Activated T-helper 1 cell treated with Interleukin-2 at 50 U/mL for 16 hours (primary cell): ENCODE results near the gene SBF2.

Experiments used
- DNase-seq: peaks from one replicate; pipeline ENCODE4 v3.0.0-alpha.2; 2020; ENCODE audit warnings: low read depth

The SBF2 gene

GRCh38 chr11:10317776-10318526, 23.9 kb upstream of the SBF2 start:
- no peak for DNase-seq

GRCh38 chr11:10317151-10317755, 23.2 kb upstream of the SBF2 start:
- DNase-seq = no peak

DNA sequence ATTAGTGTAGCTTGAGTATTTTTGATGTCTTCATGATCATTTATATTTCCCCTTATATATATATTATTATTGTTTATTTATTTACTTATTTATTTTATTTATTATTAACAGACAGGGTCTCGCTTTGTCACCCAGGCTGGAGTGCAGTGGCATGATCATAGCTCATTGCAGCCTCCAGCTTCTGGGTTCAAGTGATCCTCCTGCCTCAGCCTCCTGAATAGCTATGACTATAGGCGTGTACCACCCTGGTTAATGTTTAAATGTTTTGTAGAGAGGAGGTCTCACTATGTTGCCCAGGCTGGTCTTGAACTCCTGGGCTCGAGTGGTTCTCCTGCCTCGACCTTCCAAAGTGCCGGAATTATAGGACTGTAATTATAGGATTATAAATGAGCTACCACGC, 21.1 kb upstream of the SBF2 start:
- DNase-seq = no peak

DNA sequence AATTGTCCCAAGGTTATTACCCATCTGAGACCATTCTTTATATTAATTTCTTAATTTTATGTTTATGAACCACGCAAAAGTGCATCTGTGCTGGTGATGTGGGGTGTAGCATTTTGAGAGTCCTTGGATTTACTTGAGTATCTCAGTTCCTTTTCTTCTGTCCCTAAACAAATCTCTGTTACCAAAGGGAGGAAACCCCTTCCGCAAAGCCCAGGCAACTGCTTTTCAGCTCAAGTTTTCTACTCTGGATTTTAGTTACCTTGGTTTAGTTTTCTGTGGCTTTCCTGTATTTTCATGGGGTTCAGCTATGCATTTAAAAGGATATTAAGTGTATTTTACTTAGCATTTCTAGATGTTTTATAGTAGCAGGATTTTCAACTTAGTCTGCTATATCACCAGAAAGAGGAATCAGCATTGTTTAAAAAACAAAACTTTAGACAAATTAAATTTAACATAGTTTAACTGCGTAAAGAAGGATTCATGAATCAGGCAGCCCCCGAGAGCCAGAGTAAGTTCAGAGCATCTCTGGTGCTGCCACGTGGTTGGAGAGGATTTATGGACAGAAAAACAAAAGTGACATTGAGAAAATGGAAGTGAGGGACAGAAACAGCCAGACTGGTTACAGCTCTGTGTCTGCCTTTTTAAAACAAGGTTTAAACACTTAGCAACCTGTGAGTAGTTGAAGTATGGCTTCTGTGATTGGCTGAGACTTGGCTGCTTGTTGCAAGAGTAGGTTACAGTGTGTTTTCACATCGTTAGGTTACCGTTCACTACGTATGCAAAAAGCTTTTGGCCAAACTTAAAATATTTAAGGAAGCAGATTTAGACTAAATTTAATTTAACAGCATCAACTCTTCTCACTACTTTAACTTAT, 20.4 kb upstream of the SBF2 start:
- no peak for DNase-seq

DNA sequence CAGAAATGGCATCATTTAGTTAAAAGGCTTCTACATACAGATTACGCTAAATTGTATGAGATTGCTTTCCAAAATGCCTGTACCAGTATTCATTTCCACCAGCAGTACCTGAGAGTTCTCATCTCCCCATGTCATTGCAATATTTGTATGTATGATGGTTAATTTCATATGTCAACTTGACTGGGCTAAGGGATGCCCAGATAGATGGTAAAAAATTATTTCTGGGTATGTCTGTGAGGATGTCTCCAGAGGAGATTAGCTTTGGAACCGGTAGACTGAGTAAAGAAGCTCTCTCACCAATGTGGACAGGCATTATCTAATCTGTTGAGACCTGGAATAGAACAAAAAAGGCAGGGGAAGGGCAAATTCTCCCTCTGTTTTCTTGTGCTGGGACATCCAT, 17.8 kb upstream of the SBF2 start:
- DNase-seq = no peak

DNA sequence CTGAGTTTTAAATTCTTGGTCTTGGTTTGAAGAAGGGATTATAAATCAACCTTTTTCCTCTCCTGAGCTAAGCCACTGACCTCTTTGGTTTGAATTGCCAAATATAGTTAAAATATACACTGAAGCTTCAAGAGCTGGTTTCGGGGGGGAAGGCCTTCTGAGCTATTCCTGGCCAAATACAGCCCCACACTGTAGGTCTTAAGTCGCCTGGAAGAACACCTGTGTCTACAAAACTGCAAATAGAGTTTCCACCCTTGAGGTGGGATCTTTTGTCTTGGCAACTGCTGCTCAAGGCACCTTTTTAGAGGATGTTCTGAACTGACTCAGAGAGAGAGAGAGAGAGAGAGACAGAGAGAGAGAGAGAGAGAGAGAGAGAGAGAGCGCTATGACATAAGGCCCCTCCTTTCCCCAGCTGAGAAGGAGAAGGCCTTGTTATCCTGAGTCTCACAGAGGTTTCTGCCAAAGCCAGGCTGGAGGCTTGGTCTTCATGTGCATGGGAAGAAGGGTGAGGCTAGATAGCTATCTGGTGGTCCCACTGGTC, 16.4 kb upstream of the SBF2 start:
- DNase-seq = no peak

- no peak for DNase-seq
Observed at GRCh38 chr11:10309163-10310093, 15.4 kb upstream of the SBF2 start.

DNA sequence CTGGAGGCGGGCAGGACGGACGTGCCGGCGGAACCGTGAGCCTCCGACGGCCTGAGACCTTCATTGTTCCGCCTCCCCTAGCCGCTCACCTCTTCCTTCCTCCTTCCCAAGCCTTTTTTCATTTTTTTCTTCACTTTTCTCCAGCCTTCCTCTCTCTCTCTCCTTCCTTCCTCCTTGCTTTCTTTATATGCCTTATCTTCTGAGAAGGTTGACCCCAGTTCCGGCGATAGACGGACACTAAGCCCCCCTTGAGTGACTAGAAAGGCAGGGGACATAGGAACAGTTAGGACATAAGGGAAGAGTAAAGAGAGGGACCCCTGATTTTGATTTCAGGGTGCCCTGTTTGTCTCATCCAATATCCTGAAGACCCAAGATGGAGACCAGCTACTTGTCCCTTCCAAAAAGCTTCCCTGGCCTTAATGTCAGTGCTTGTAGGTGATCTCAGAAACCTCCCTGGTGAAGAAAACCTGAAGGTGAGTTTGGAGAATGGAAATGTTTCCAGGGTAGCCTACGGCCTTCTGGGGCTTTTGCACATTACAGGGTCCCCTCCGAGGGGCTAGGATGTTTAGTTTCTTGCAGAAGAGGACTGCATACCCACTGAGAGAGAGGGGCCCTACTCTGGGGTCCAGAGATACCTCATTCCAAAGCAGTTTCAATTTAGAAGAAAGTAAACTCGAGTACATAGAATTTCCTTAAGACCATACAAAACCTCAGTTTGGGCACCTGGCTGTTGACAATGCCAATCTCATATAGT, 14.4 kb upstream of the SBF2 start:
- no peak for DNase-seq

- DNase-seq = peak; percentile 73
Observed at GRCh38 chr11:10307400-10308200, 13.6 kb upstream of the SBF2 start.

GRCh38 chr11:10307022-10307399, 13.0 kb upstream of the SBF2 start:
- DNase-seq = no peak

GRCh38 chr11:10305964-10306918, 12.2 kb upstream of the SBF2 start:
- DNase-seq = no peak

DNA sequence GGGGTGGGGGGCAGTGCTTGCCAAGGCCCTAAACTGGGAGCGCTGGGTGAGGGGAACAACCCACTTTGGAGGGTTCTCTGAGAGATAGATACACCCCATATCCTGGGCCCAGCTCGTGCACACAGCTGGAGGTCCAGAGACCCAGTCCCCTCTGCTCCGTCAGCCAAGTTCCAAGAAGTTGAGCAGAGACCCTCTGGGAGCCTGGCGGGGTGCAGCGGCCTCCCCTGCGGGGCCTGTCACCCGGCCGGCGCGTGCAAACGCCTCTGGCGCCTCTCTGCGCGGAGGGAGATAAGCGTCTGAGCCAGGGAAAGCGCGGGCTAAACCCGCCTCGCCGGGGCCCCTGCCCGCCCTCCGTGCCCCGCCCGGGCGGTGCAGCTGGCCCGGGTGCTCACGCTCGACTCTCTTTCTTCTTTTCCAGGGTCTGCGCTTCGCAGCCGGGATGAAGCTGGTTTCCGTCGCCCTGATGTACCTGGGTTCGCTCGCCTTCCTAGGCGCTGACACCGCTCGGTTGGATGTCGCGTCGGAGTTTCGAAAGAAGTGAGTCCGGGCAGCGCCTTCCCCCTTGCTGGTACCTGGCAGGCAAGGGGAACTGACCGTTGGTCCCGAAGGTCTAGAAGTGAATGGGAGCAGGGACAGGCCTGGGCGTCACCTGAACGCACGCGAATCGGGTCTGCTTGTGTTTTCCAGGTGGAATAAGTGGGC, 11.4 kb upstream of the SBF2 start:
- no peak for DNase-seq

GRCh38 chr11:10304495-10305261, 10.7 kb upstream of the SBF2 start, which contains the start of gene ADM:
ADM (plus strand) TSS chr11:10305073; CDS start chr11:10305701, 628 bp downstream.
- no peak for DNase-seq

GRCh38 chr11:10303558-10304363, 9.7 kb upstream of the SBF2 start:
- DNase-seq = no peak

- peak; percentile 52 for DNase-seq
Observed at GRCh38 chr11:10302744-10303557, 8.9 kb upstream of the SBF2 start.

DNA sequence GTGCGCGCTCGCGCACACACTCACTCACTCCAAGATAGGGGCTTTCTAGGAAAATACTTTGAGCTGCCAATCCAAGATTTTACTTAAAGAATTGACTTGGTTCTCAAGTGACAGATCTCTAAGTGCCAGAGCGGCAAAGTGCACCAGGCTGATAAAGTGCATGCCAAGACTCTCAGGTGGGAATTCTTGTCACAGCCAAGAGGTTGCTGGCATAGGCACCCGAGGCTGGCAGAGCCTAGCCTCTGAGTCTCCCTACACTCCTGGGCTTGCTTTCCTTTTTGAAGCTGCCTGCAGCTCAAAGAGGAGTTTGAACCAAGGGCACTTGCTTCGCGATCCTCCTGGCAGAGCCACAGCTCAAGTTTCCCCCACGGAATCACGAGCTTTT, 8.3 kb upstream of the SBF2 start:
- no peak for DNase-seq
